Measurements from ENCODE around the gene BRD1. TPM values are rescaled to one million over a fixed set of nuclear protein-coding genes. Genes with fewer than 3 reads are reported as not detected.

BRD1 gene
- total RNA-seq, 1 donor from 2014 or later = 32.4 TPM

- Histone ChIP-seq H3K4me2 (ENCODE audit: low read length) (no peak overlapping the region), H3K9ac (ENCODE audit: low read length) (no peak overlapping the region), H2AFZ (ENCODE audit: low read depth, low read length) (no peak overlapping the region), H3K36me3 (ENCODE audit: insufficient read depth, low read length) (peaks cover 2% of the 10 kb centered on the region), H3K79me2 (ENCODE audit: insufficient read depth, low read length) (peaks cover 60% of the 10 kb centered on the region), H3K27me3 (ENCODE audit: insufficient read depth, low read length) (no peaks in the 10 kb centered on the region), H3K4me1 (ENCODE audit: insufficient read depth, low read length) (no peaks in the 10 kb centered on the region), H3K4me3 (ENCODE audit: insufficient read depth, low read depth, low read length) (no peak overlapping the region), H4K20me1 (ENCODE audit: insufficient read depth, low read length) (peaks cover 77% of the 10 kb centered on the region), H3K27ac (ENCODE audit: low read depth, low read length) (no peak overlapping the region), H3K9me3 (ENCODE audit: insufficient read depth, low read depth, low read length) (no peaks in the 10 kb centered on the region)
- Mint-ChIP-seq H3K36me3 (ENCODE audit: low read depth, unreplicated experiment) (no peaks in the 10 kb centered on the region), H3K4me1 (ENCODE audit: low read depth, unreplicated experiment) (peaks cover 7% of the 10 kb centered on the region), H3K4me3 (ENCODE audit: unreplicated experiment) (no peak overlapping the region), H3K27ac (ENCODE audit: unreplicated experiment) (no peak overlapping the region), H3K9me3 (ENCODE audit: unreplicated experiment) (no peaks in the 10 kb centered on the region), H3K27me3 (ENCODE audit: low read depth, unreplicated experiment) (no peaks in the 10 kb centered on the region)
- FAIRE-seq (no peak), DNase-seq (ENCODE audit: low read depth) (no peak)
- no peak for TF ChIP-seq EZH2 (IDR thresholded peaks at IDR 0.05; ENCODE audit: insufficient read depth, low read length)
- TF ChIP-seq CTCF (IDR thresholded peaks at IDR 0.05; ENCODE audit: insufficient read depth, low read depth, low read length) = no peak
Measured at GRCh38 chr22:49777569-49778249, 50.0 kb downstream of the BRD1 start.

- peaks cover 2% of the 10 kb centered on the region for H3K36me3 ChIP-seq (ENCODE audit: insufficient read depth, low read length)
- TF ChIP-seq EZH2 (IDR thresholded peaks at IDR 0.05; ENCODE audit: insufficient read depth, low read length) = no peak
- TF ChIP-seq CTCF (IDR thresholded peaks at IDR 0.05; ENCODE audit: insufficient read depth, low read depth, low read length) = no peak
Measured at GRCh38 chr22:49776891-49777290, 50.8 kb downstream of the BRD1 start.

GRCh38 chr22:49775867-49776511 lies 51.7 kb downstream of the BRD1 start:
- no peaks in the 10 kb centered on the region for H3K27me3 ChIP-seq (ENCODE audit: insufficient read depth, low read length)
- no peaks in the 10 kb centered on the region for H3K27me3 Mint-ChIP-seq (ENCODE audit: low read depth, unreplicated experiment)
- H3K36me3 ChIP-seq (ENCODE audit: insufficient read depth, low read length) = peaks cover 2% of the 10 kb centered on the region
- H2AFZ ChIP-seq (ENCODE audit: low read depth, low read length) = no peak overlapping the region
- no peak overlapping the region for H3K27ac Mint-ChIP-seq (ENCODE audit: unreplicated experiment)
- no peak overlapping the region for H3K9ac ChIP-seq (ENCODE audit: low read length)
- DNase-seq (ENCODE audit: low read depth) (no peak), FAIRE-seq (no peak)
- no peaks in the 10 kb centered on the region for H3K9me3 ChIP-seq (ENCODE audit: insufficient read depth, low read depth, low read length)
- H3K4me3 ChIP-seq (ENCODE audit: insufficient read depth, low read depth, low read length) = no peak overlapping the region
- no peak overlapping the region for H3K4me2 ChIP-seq (ENCODE audit: low read length)
- peaks cover 47% of the 10 kb centered on the region for H3K79me2 ChIP-seq (ENCODE audit: insufficient read depth, low read length)
- no peak overlapping the region for H3K27ac ChIP-seq (ENCODE audit: low read depth, low read length)
- TF ChIP-seq CTCF (IDR thresholded peaks at IDR 0.05; ENCODE audit: insufficient read depth, low read depth, low read length) (no peak), EZH2 (IDR thresholded peaks at IDR 0.05; ENCODE audit: insufficient read depth, low read length) (no peak)
- no peaks in the 10 kb centered on the region for H3K4me1 ChIP-seq (ENCODE audit: insufficient read depth, low read length)
- no peaks in the 10 kb centered on the region for H3K36me3 Mint-ChIP-seq (ENCODE audit: low read depth, unreplicated experiment)
- no peak overlapping the region for H3K4me3 Mint-ChIP-seq (ENCODE audit: unreplicated experiment)
- peaks cover 74% of the 10 kb centered on the region for H4K20me1 ChIP-seq (ENCODE audit: insufficient read depth, low read length)
- H3K9me3 Mint-ChIP-seq (ENCODE audit: unreplicated experiment) = no peaks in the 10 kb centered on the region
- H3K4me1 Mint-ChIP-seq (ENCODE audit: low read depth, unreplicated experiment) = peaks cover 7% of the 10 kb centered on the region

More at GRCh38 chr22:49776891-49777290, 50.8 kb downstream of the BRD1 start:
- no peak overlapping the region for H3K9ac ChIP-seq (ENCODE audit: low read length)
- peaks cover 81% of the 10 kb centered on the region for H4K20me1 ChIP-seq (ENCODE audit: insufficient read depth, low read length)
- no peak overlapping the region for H3K27ac Mint-ChIP-seq (ENCODE audit: unreplicated experiment)
- no peaks in the 10 kb centered on the region for H3K9me3 Mint-ChIP-seq (ENCODE audit: unreplicated experiment)
- no peak overlapping the region for H2AFZ ChIP-seq (ENCODE audit: low read depth, low read length)
- peak; percentile 67 for DNase-seq (ENCODE audit: low read depth)
- no peak overlapping the region for H3K4me2 ChIP-seq (ENCODE audit: low read length)
- no peak overlapping the region for H3K4me3 Mint-ChIP-seq (ENCODE audit: unreplicated experiment)
- no peaks in the 10 kb centered on the region for H3K27me3 Mint-ChIP-seq (ENCODE audit: low read depth, unreplicated experiment)
- no peak overlapping the region for H3K4me3 ChIP-seq (ENCODE audit: insufficient read depth, low read depth, low read length)
- FAIRE-seq = no peak
- no peaks in the 10 kb centered on the region for H3K36me3 Mint-ChIP-seq (ENCODE audit: low read depth, unreplicated experiment)
- peaks cover 7% of the 10 kb centered on the region for H3K4me1 Mint-ChIP-seq (ENCODE audit: low read depth, unreplicated experiment)
- no peak overlapping the region for H3K27ac ChIP-seq (ENCODE audit: low read depth, low read length)
- no peaks in the 10 kb centered on the region for H3K27me3 ChIP-seq (ENCODE audit: insufficient read depth, low read length)
- no peaks in the 10 kb centered on the region for H3K9me3 ChIP-seq (ENCODE audit: insufficient read depth, low read depth, low read length)
- H3K79me2 ChIP-seq (ENCODE audit: insufficient read depth, low read length) = peaks cover 56% of the 10 kb centered on the region
- H3K4me1 ChIP-seq (ENCODE audit: insufficient read depth, low read length) = no peaks in the 10 kb centered on the region

Measured in astrocyte (in vitro differentiated cells and primary cell).